PFSK-1 (cell line): ENCODE data around the gene GPR6.

Source experiments
- FOXP2 ChIP-seq: optimal IDR thresholded peaks from 2 replicates; pipeline ENCODE3; 2011; ENCODE audit warnings: borderline replicate concordance, control low read depth, inconsistent platforms; ENCODE audit not compliant: insufficient read depth; ENCODE audit errors: extremely low read length, extremely low read depth
- POLR2AphosphoS5 ChIP-seq: IDR thresholded peaks from 2 replicates; pipeline ENCODE4 v1.6.1; 2012; ENCODE audit warnings: low read depth, mild to moderate bottlenecking, control low read depth, low read length, moderate library complexity
- SIN3A ChIP-seq: IDR thresholded peaks from 2 replicates; pipeline ENCODE4 v1.6.1; 2012; ENCODE audit warnings: mild to moderate bottlenecking, low read length, moderate library complexity, borderline replicate concordance; ENCODE audit not compliant: insufficient read depth
- TAF1 ChIP-seq: IDR thresholded peaks from 2 replicates; pipeline ENCODE4 v1.6.1; 2012; ENCODE audit warnings: low read length, control low read depth, borderline replicate concordance; ENCODE audit not compliant: insufficient read depth
- TF ChIP-seq, protein P1 (sequence below), 2 experiments: IDR thresholded peaks; 2 replicates each; pipeline versions ENCODE4 v1.6.1 to v1.8.0; 2011 to 2012; ENCODE audit warnings: low read depth in 2 of 2, low read length in 2 of 2, control low read depth in 1 of 2, inconsistent platforms in 1 of 2, mild to moderate bottlenecking in 1 of 2, moderate library complexity in 1 of 2; ENCODE audit not compliant: insufficient read depth in 1 of 2

GPR6 gene

DNA sequence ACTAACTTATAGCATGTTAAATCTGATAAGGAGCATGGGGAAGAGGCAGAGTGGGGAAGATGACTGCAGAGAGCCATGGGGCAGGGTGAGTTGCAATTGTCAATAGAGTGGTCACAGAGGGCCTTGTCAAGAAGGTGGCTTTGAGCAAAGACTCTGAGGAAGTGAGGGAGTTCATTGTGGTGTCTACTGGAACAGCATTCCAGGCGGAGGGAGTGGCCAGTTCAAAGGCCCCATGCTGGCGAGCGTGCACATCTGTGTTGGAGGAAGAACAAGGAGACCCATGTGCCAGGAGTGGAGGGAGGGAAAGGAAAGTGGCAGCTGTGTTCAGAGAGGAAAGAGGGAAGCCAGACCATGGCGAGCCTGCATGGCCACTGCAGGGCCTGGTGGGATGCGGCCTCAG lies 15.8 kb upstream of the GPR6 start:
- TF ChIP-seq, protein P1, sequence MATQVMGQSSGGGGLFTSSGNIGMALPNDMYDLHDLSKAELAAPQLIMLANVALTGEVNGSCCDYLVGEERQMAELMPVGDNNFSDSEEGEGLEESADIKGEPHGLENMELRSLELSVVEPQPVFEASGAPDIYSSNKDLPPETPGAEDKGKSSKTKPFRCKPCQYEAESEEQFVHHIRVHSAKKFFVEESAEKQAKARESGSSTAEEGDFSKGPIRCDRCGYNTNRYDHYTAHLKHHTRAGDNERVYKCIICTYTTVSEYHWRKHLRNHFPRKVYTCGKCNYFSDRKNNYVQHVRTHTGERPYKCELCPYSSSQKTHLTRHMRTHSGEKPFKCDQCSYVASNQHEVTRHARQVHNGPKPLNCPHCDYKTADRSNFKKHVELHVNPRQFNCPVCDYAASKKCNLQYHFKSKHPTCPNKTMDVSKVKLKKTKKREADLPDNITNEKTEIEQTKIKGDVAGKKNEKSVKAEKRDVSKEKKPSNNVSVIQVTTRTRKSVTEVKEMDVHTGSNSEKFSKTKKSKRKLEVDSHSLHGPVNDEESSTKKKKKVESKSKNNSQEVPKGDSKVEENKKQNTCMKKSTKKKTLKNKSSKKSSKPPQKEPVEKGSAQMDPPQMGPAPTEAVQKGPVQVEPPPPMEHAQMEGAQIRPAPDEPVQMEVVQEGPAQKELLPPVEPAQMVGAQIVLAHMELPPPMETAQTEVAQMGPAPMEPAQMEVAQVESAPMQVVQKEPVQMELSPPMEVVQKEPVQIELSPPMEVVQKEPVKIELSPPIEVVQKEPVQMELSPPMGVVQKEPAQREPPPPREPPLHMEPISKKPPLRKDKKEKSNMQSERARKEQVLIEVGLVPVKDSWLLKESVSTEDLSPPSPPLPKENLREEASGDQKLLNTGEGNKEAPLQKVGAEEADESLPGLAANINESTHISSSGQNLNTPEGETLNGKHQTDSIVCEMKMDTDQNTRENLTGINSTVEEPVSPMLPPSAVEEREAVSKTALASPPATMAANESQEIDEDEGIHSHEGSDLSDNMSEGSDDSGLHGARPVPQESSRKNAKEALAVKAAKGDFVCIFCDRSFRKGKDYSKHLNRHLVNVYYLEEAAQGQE (IDR thresholded peaks at IDR 0.05; ENCODE audit: insufficient read depth in 1 of 2, low read depth in 2 of 2, low read length in 2 of 2) = no peak
- TF ChIP-seq SIN3A (no peak), TAF1 (no peak), POLR2AphosphoS5 (no peak), FOXP2 (no peak)

DNA sequence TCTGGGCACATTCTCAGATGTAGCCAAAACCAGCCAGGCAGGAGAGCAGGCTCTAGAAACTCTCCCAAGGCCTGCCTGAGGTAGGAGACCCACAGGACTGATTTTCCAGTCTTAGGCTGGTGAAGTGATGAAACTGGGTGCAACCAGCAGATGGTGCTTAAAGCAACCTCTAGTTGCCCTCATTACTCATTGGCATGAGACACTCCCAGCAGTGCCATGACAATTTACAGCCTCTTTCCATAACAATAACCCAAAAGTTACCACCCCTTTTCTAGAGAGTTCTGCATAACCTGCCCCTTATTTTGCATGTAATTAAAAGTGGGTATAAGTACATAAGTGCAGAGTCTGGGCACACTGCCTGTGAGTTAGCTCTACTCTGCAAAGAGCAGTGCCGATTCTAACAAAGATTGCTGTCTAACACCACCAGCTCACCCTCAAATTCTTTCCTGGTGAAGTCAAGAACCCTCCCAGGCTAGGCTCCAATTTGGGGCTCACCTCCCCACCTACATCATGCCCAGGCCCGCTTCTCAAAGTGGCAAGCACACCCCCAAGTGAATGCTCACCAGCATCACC lies 14.4 kb upstream of the GPR6 start:
- no peak for TF ChIP-seq SIN3A
- no peak for TF ChIP-seq TAF1
- TF ChIP-seq POLR2AphosphoS5 = no peak
- TF ChIP-seq, protein P1 (IDR thresholded peaks at IDR 0.05; ENCODE audit: insufficient read depth in 1 of 2, low read depth in 2 of 2, low read length in 2 of 2) = no peak
- TF ChIP-seq FOXP2 = no peak

- TF ChIP-seq TAF1 (no peak), SIN3A (no peak), POLR2AphosphoS5 (no peak), FOXP2 (no peak)
- TF ChIP-seq, protein P1 (IDR thresholded peaks at IDR 0.05; ENCODE audit: insufficient read depth in 1 of 2, low read depth in 2 of 2, low read length in 2 of 2) = no peak
Observed at GRCh38 chr6:109964949-109965348, 13.2 kb upstream of the GPR6 start.

DNA sequence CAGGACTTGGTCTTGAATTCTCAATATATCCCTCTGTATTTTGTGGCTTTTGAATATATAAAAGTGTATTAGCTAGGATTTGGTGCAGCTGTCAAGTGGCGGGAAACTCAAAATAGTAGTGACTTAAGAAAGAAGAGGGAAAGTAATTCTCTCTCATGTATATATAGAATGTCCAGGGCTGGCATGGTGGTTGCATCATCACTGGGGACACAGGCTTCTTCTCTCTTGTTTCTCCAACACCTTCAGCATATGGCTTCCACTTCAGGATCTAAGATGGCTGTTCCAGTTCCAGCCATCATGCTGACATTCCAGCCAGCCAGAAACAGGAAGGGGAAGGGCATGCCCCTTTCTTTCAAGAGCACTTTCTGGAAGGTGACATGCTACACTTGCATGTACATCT lies 11.8 kb upstream of the GPR6 start:
- TF ChIP-seq FOXP2 = no peak
- no peak for TF ChIP-seq SIN3A
- no peak for TF ChIP-seq POLR2AphosphoS5
- TF ChIP-seq, protein P1 (IDR thresholded peaks at IDR 0.05; ENCODE audit: insufficient read depth in 1 of 2, low read depth in 2 of 2, low read length in 2 of 2) = no peak
- TF ChIP-seq TAF1 = no peak

DNA sequence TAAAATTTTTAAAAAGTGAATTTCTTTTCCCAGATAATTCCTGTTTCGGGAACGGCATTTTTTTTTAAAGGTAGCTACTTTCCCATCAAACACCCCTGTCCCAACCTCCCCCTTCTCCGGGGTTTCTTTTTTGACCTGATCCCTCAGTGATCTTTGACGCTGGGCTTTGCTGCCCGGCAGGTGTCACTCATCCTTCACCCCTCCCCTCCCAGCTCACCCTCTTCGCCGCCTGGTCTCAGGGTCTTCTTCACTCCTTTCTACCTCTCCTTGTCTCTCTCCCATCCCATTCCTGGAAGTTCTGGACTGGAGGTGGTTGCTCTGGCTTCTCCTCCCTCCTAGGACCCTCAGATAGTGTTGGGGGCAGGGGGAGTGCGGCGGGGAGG lies 329 bp upstream of the GPR6 start:
- no peak for TF ChIP-seq FOXP2
- no peak for TF ChIP-seq TAF1
- no peak for TF ChIP-seq POLR2AphosphoS5
- TF ChIP-seq SIN3A = no peak
- TF ChIP-seq, protein P1 (IDR thresholded peaks at IDR 0.05; ENCODE audit: insufficient read depth in 1 of 2, low read depth in 2 of 2, low read length in 2 of 2) = no peak
